Thyroid gland (tissue), 4 donors: ENCODE results near the gene PTPN6.

Source experiments
- POLR2A ChIP-seq, 2 donors: fragments of 450-650 bp; IDR thresholded peaks; one replicate each; pipeline ENCODE4 v1.6.1; 2017; ENCODE audit warnings: antibody characterized with exemption in 2 of 2, mild to moderate bottlenecking in 2 of 2, moderate library complexity in 1 of 2
- TF ChIP-seq, protein P1 (sequence below), 6 experiments: fragments of 200-600 bp in 3 of 6; fragments of 450-650 bp in 3 of 6; sonication (generic) in 3 of 6; IDR thresholded peaks; one replicate each; pipeline ENCODE4 v1.5.1; 2016 to 2019; ENCODE audit warnings: antibody characterized with exemption in 6 of 6, mild to moderate bottlenecking in 2 of 6, inconsistent platforms in 1 of 6, moderate library complexity in 1 of 6

DNA sequence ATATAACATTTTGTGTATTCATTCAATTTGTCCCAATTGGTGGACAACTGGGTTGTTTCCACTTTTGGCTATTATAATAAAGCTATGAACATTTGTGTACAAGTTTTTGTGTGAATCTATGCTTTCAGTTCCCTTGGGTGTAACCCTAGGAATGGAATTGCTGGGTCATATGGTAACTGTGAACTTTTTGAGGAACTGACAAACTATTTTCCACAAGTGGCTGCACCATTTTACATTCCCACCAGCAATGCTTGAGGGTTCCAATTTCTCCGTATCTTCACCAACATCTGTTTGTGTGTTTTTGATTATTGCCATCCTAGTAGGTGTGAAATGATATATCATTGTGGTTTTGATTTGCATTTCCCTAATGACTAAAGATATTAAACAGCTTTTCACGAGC is 54.2 kb downstream of the PTPN6 start:
- TF ChIP-seq, protein P1, sequence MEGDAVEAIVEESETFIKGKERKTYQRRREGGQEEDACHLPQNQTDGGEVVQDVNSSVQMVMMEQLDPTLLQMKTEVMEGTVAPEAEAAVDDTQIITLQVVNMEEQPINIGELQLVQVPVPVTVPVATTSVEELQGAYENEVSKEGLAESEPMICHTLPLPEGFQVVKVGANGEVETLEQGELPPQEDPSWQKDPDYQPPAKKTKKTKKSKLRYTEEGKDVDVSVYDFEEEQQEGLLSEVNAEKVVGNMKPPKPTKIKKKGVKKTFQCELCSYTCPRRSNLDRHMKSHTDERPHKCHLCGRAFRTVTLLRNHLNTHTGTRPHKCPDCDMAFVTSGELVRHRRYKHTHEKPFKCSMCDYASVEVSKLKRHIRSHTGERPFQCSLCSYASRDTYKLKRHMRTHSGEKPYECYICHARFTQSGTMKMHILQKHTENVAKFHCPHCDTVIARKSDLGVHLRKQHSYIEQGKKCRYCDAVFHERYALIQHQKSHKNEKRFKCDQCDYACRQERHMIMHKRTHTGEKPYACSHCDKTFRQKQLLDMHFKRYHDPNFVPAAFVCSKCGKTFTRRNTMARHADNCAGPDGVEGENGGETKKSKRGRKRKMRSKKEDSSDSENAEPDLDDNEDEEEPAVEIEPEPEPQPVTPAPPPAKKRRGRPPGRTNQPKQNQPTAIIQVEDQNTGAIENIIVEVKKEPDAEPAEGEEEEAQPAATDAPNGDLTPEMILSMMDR (IDR thresholded peaks at IDR 0.05), result no peak
- TF ChIP-seq POLR2A (IDR thresholded peaks at IDR 0.05), result no peak
